BJ (cell line): ENCODE results near the gene CDC37. TPM values are rescaled to one million over a fixed set of nuclear protein-coding genes. Genes with fewer than 3 reads are reported as not detected.
A peak's percentile ranks its signal among the peaks of the same experiment; 100 is the strongest.

Experiments
- CTCF ChIA-PET: fragments of 350-600 bp; formaldehyde crosslinking; extraction: SDS; loops from one replicate; lab custom pipeline; 2021; ENCODE audit warnings: antibody characterized with exemption, inconsistent platforms; lab: Yijun Ruan, JAX
- POLR2A ChIA-PET: fragments of 300-600 bp; sonication (Branson Sonifier 250); formaldehyde crosslinking; extraction: SDS; loops from one replicate; lab custom pipeline; 2021; ENCODE audit warnings: antibody characterized with exemption; lab: Charles Lee
- DNase-seq: peaks from one replicate; pipeline ENCODE4 v3.0.0-alpha.2; 2011; ENCODE audit warnings: low read depth
- H3K27me3 ChIP-seq: 2 replicates; pipeline ENCODE4 v1.6.0; 2011; ENCODE audit warnings: low read length; ENCODE audit not compliant: control insufficient read depth, insufficient read depth
- H3K36me3 ChIP-seq: 2 replicates; pipeline ENCODE4 v1.5.1; 2011; ENCODE audit warnings: low read length; ENCODE audit not compliant: control insufficient read depth, insufficient read depth
- H3K4me3 ChIP-seq: 2 replicates; pipeline ENCODE4 v1.5.1; 2011; ENCODE audit warnings: low read depth, mild to moderate bottlenecking, control low read depth, low read length
- polyA minus RNA-seq: library from RNA; depleted of rRNA, polyadenylated mRNA; stranded (reverse); fragments of >200 nt; gene quantifications from 2 replicates; pipeline ENCODE4 v1.2.3, GENCODE V29; 2011; rRNA and poly(A)+ RNA removed
- polyA plus RNA-seq: library from polyadenylated mRNA; depleted of rRNA; stranded (reverse); fragments of >200 nt; gene quantifications from 2 replicates; pipeline ENCODE4 v1.2.3, GENCODE V29; 2011; rRNA removed
- TF ChIP-seq, protein P1 (sequence below): IDR thresholded peaks from 2 replicates; pipeline ENCODE4 v1.5.1; 2011; ENCODE audit warnings: low read depth, mild to moderate bottlenecking, control low read depth, inconsistent platforms, low read length, moderate library complexity; ENCODE audit not compliant: insufficient read depth

Gene CDC37
- polyA plus RNA-seq (361 and 429 TPM in 2 replicates), polyA minus RNA-seq (100 and 134 TPM in 2 replicates)

DNA sequence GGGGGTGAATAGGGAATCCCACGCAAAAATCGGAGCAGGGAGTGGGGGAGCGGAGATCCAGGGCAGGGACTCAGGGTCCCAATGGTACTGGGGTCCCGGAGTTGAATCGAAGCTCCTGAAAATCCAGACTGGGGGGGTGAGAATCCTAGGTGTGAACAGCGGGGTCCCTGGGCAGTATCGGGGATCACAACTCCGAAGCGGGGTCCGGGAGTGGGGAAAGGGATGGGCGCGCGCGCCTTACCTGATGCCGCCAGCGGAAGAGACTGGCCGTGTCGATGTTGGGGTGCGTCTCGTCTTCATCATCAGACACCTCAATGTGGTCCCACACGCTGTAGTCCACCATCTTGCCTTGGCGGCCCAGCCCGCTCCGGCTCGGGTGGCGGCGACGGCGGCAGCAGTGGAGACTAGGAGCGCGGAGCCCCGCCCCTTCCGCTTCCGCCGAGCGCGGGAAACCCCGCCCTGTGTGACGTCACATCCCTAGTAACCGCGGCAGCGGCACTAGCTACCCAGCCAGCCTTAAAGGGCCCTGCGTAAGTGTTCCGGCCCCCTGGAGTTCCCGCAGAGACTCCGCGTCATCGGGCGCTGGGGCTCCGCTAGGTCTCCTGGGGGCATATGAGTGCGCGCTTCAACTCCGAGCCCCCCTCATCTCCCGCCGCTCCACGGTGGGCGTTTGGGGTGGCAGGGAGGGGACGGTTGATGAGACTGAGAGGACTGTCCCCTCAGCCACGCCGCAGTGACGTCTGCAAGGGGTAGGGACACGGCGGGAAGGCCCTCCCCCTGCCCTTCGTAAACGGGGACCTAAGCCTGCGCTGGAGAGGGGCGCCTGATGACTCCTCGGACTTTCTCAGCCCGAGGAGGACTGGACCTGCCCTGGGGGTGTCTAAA is at the start of gene CDC37:
Gene CDC37 (minus strand): TSS at position 406 of the 885 bp plus-strand sequence. CDS start 63 bp downstream, at position 343.
- TF ChIP-seq, protein P1, sequence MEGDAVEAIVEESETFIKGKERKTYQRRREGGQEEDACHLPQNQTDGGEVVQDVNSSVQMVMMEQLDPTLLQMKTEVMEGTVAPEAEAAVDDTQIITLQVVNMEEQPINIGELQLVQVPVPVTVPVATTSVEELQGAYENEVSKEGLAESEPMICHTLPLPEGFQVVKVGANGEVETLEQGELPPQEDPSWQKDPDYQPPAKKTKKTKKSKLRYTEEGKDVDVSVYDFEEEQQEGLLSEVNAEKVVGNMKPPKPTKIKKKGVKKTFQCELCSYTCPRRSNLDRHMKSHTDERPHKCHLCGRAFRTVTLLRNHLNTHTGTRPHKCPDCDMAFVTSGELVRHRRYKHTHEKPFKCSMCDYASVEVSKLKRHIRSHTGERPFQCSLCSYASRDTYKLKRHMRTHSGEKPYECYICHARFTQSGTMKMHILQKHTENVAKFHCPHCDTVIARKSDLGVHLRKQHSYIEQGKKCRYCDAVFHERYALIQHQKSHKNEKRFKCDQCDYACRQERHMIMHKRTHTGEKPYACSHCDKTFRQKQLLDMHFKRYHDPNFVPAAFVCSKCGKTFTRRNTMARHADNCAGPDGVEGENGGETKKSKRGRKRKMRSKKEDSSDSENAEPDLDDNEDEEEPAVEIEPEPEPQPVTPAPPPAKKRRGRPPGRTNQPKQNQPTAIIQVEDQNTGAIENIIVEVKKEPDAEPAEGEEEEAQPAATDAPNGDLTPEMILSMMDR, result no peak
- Histone ChIP-seq H3K27me3 (no peaks in the 10 kb centered on the region; the same call in 1 of the 2 replicates), H3K4me3 (peak within 1 kb of the TSS; percentile 90), H3K36me3 (peaks cover 3% of the 10 kb centered on the region)
- ChIA-PET CTCF (interaction anchor here (0.6 to 12.9 kb wide), 20 partner anchors 12 to 395 kb away, joined by 3 to 321 read pairs (median 5); partner anchors contain the start of genes DNM2, ICAM1, KRI1 and PDE4A), POLR2A (no interaction called here)
- DNase-seq, result peak; percentile 75

DNA sequence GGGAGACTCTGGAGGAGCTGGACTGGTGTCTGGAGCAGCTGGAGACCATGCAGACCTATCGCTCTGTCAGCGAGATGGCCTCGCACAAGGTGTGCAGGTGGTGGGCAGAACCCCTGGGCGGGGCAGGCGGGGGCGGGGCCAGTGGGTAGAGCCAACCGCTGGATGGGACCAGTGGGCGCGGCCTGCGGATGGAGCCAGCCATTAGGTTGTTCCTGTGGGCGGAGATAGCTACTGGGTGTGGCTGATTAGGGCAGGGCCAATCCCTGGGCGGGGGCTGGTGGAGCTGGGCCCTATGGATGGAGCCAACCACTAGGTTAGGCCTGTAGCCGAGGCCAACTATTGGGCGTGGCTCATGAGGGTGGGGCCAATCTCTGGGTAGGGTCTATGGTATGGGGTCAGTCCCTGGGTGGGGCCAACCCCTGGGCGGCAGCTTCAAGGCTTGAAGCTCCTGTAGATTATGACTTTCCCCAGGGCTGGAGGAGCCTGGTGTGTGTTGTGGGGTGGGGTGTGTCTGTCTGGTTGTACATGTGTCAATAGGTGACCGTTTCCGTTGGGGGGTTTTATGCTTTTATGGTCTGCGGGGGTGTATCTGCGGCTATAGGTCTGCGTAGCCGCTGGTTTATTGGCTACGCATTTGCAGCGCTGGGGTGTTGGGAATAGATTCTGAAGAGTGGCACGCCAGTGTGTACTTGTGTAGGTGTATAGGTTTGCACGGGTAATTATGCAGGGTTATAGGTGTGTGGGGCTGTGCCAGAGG is 47.7 kb upstream of the CDC37 start:
- POLR2A ChIA-PET, result no interaction called here

DNA sequence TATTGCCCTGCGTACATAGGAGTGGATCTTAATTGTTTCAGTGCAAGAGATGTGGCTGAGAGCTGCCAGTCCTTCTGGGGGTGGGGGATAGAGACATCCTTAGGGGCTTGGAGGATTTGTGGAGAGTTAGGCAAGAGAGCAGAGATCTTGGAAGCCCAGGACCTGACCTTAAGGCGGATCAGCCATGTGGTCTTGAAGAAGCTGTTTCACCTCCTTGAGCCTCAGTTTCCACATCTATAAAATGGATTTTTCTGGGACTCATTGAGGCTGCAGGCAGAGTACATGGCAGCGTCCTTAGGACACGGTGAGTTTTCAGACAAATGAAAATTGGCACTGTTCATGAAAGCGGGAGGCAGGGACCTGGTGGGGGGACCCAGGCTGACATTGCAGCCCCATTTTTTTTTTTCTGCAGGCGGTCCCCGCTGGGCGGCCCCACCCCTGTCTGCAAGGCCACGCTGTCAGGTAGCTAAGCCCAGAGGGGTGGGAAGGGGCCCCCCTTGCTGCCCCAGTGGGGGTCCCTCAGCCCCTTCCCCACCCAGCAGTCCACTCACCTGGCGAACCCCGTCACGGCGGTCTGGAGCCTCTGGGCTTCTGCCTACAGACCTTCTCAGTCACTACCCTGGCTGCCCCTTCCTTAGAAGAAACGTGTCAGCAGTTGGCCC is 47.0 kb upstream of the CDC37 start:
- DNase-seq, result no peak
- Histone ChIP-seq H3K36me3 (peaks cover 13% of the 10 kb centered on the region), H3K4me3 (no peak overlapping the region), H3K27me3 (no peaks in the 10 kb centered on the region)
- POLR2A ChIA-PET, result no interaction called here
- TF ChIP-seq, protein P1, result no peak
- CTCF ChIA-PET, result interaction anchor here (2.1 kb wide), 1 partner anchor 27 kb away, joined by 6 read pairs; no protein-coding TSS in a partner anchor

More for the DNA sequence above, 47.7 kb upstream of the CDC37 start:
- DNase-seq, result no peak
- Histone ChIP-seq H3K36me3 (peaks cover 13% of the 10 kb centered on the region), H3K27me3 (no peaks in the 10 kb centered on the region), H3K4me3 (no peak overlapping the region)
- TF ChIP-seq, protein P1, result no peak
- CTCF ChIA-PET, result interaction anchor here (2.1 kb wide), 1 partner anchor 28 kb away, joined by 6 read pairs; no protein-coding TSS in a partner anchor

DNA sequence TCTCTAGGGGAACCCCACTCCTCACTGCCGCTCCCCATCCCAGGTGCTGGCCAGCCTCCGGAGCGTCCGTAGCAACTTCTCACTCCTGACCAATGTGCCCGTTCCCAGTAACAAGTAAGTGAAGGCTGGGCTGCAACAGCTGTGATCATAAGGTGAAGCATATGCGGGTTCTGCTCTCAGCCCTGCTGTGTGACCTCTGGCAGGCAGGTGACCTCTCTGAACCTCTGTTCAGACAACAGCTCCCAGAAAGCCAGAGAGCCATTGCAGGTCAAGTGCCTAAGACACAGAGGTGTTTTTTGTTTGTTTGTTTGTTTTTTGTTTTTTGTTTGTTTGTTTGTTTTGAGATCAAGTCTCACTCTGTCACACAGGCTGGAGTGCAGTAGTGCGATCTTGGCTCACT is 45.7 kb upstream of the CDC37 start:
- TF ChIP-seq, protein P1, result no peak
- Histone ChIP-seq H3K27me3 (no peaks in the 10 kb centered on the region), H3K4me3 (no peak overlapping the region), H3K36me3 (peaks cover 13% of the 10 kb centered on the region)
- ChIA-PET POLR2A (no interaction called here), CTCF (no interaction called here)
- no peak for DNase-seq
